Lower leg skin (tissue), 4 donors: Measurements from ENCODE around the gene IDH3A. TPM values are rescaled to one million over a fixed set of nuclear protein-coding genes. Genes with fewer than 3 reads are reported as not detected.

Experiments
- DNase-seq, 2 donors: peaks; one replicate each; pipeline ENCODE4 v3.0.0-alpha.2; 2019; ENCODE audit warnings: low spot score in 2 of 2
- H3K4me3 ChIP-seq: fragments of 200-600 bp; sonication (generic); 2 replicates; pipeline ENCODE4 v1.5.1; 2017; ENCODE audit warnings: mild to moderate bottlenecking, low read depth; ENCODE audit not compliant: poor library complexity, severe bottlenecking
- CTCF ChIP-seq, 3 donors: fragments of 450-650 bp; IDR thresholded peaks; one replicate each; pipeline ENCODE4 v1.5.1; 2016; ENCODE audit warnings: antibody characterized with exemption in 3 of 3, mild to moderate bottlenecking in 3 of 3, moderate library complexity in 2 of 3
- POLR2A ChIP-seq, 2 donors: fragments of 450-650 bp; IDR thresholded peaks; one replicate each; pipeline ENCODE4 v1.6.1; 2016 to 2017; ENCODE audit warnings: antibody characterized with exemption in 2 of 2, mild to moderate bottlenecking in 1 of 2, moderate library complexity in 1 of 2
- WGBS, 2 donors: methylation state at CpG; one replicate each; pipeline ENCODE4 v1.1.5; 2018; 5-methylcytosine and 5-hydroxymethylcytosine counted together
- intact Hi-C: fragments of 100-400 bp; cut with DNase I; formaldehyde crosslinking; loops from one replicate; pipeline ENCODE4 v1.15.0; 2023; ENCODE audit warnings: low total_unique reads
- total RNA-seq, 4 donors: library from RNA; depleted of rRNA; stranded (reverse); fragments of >200 nt; gene quantifications; one replicate each; pipeline ENCODE4 v1.1.0, GENCODE V29; 2016

The IDH3A gene
- total RNA-seq, 4 donors from 2014 or later: 51.0 to 77.2 (median 60.8) TPM

GRCh38 chr15:78212008-78212407 is 62.8 kb downstream of the IDH3A start:
- intact Hi-C loops: no loop called here
- H3K4me3 ChIP-seq: no peak overlapping the region
- TF ChIP-seq POLR2A (IDR thresholded peaks at IDR 0.05): no peak
- no peak for TF ChIP-seq CTCF (IDR thresholded peaks at IDR 0.05)
- DNase-seq: peak in 1 of 2 donors; percentile 75
- 85 to 89% methylated on average over 10 of the region's 10 CpGs for whole genome bisulfite sequencing, 2 donors

GRCh38 chr15:78212546-78213424 is 63.6 kb downstream of the IDH3A start:
- 38 to 42% methylated on average over 17 of the region's 17 CpGs for WGBS, 2 donors
- H3K4me3 ChIP-seq: no peak overlapping the region
- peak; percentile 54 to 92 for DNase-seq
- intact Hi-C loops: no loop called here
- no peak for TF ChIP-seq POLR2A (IDR thresholded peaks at IDR 0.05)
- TF ChIP-seq CTCF (IDR thresholded peaks at IDR 0.05): no peak

- peak in 1 of 2 donors; percentile 88 for DNase-seq
- no peak overlapping the region for H3K4me3 ChIP-seq
- no peak for TF ChIP-seq POLR2A (IDR thresholded peaks at IDR 0.05)
- no peak for TF ChIP-seq CTCF (IDR thresholded peaks at IDR 0.05)
- intact Hi-C loops: no loop called here
- WGBS, 2 donors: 65 to 73% methylated on average over 3 to 6 of the region's 6 CpGs
These were observed 64.2 kb downstream of the IDH3A start for GRCh38 chr15:78213425-78213750.

- H3K4me3 ChIP-seq: no peak overlapping the region
- no peak for DNase-seq
- 73 to 74% methylated on average over 4 of the region's 4 CpGs for WGBS, 2 donors
- intact Hi-C loops: no loop called here
- TF ChIP-seq POLR2A (IDR thresholded peaks at IDR 0.05): no peak
- TF ChIP-seq CTCF (IDR thresholded peaks at IDR 0.05): no peak
These were observed 64.8 kb downstream of the IDH3A start for GRCh38 chr15:78213956-78214355.

- DNase-seq: peak in 1 of 2 donors; percentile 58
- intact Hi-C loops: no loop called here
- H3K4me3 ChIP-seq: no peak overlapping the region
- 57 to 65% methylated on average over 7 of the region's 7 CpGs for WGBS, 2 donors
- TF ChIP-seq CTCF (IDR thresholded peaks at IDR 0.05) (no peak), POLR2A (IDR thresholded peaks at IDR 0.05) (no peak)
These were observed 67.3 kb downstream of the IDH3A start for GRCh38 chr15:78216276-78217104.
